Activated naive CD8-positive, alpha-beta T cell treated with anti-CD3 and anti-CD28 coated beads, Interleukin-2, amount 50 U/mL, for 24 hours (primary cell): ENCODE measurements around the gene HSD17B2.

Source experiments
- ATAC-seq: fragments of 150-1000 bp; cut with Tn5 transposase; one replicate; pipeline ENCODE4 v1.10.0; 2021
- DNase-seq: peaks from one replicate; pipeline ENCODE4 v3.0.0; 2021
- H3K27ac Mint-ChIP-seq: one replicate; pipeline ENCODE4 v1.8.0; 2021; ENCODE audit warnings: mild to moderate bottlenecking, mixed read lengths
- H3K27me3 Mint-ChIP-seq: one replicate; pipeline ENCODE4 v1.8.0; 2021; ENCODE audit warnings: mixed read lengths
- H3K36me3 Mint-ChIP-seq: one replicate; pipeline ENCODE4 v1.8.0; 2021; ENCODE audit warnings: low read depth, mixed read lengths
- H3K4me1 Mint-ChIP-seq: one replicate; pipeline ENCODE4 v1.8.0; 2021; ENCODE audit warnings: mixed read lengths
- H3K4me3 Mint-ChIP-seq: one replicate; pipeline ENCODE4 v1.8.0; 2021; ENCODE audit warnings: mild to moderate bottlenecking, moderate library complexity, mixed read lengths
- H3K9me3 Mint-ChIP-seq: one replicate; pipeline ENCODE4 v1.8.0; 2021; ENCODE audit warnings: mixed read lengths

HSD17B2 gene

DNA sequence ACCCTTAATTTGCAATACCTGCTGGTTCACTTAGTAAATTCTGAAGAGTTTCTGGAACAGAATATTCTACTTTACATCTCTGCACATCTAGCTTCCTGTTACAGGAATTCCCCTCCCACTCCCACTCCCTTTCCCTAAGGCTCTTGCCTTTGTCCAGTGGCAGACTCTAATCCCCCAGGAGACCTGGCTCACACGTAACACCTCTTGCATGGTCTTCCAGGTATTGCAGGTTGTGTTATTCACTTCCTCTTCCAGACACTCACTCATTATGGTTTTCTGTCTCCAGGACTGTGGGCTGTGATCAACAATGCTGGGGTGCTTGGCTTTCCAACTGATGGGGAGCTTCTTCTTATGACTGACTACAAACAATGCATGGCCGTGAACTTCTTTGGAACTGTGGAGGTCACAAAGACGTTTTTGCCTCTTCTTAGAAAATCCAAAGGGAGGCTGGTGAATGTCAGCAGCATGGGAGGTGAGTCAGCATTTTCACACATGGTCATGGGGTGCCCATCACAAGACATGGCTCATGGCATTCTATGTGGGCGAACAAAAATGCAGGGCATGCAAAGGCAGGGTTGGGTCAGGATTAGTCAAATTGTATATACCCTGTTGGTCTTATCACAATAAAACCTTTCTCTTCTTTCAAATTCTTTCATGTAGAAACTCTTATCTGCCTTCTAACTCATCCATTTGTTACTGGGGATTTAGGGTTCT, 35.8 kb downstream of the HSD17B2 start:
- H3K27me3 Mint-ChIP-seq, result peaks cover 29% of the 10 kb centered on the region
- DNase-seq, result no peak
- H3K4me1 Mint-ChIP-seq, result peaks cover 6% of the 10 kb centered on the region
- H3K36me3 Mint-ChIP-seq, result no peaks in the 10 kb centered on the region
- H3K9me3 Mint-ChIP-seq, result peaks cover 10% of the 10 kb centered on the region
- ATAC-seq, result no peak
- H3K4me3 Mint-ChIP-seq, result no peak overlapping the region
- H3K27ac Mint-ChIP-seq, result no peak overlapping the region

DNA sequence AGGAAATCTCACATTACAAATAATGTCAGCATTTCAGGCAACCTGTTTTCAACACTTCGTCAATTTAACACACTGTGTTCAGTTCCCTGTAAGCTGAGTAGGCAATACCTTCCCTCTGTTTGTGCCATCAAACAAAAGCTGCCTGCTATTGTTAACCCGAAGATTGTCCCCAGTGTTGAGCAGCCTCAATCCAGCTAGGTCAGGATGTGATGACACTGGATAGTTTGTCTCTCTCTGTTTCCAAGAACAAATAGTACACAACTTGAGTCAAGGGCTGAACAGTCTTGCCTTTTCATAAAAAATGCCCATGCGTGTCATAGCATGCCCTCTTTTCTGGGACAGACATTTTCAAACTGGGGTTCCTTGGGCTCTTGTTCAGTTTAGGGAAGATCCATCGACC, 36.4 kb downstream of the HSD17B2 start:
- ATAC-seq (no peak), DNase-seq (no peak)
- Mint-ChIP-seq H3K4me3 (no peak overlapping the region), H3K27ac (no peak overlapping the region), H3K36me3 (no peaks in the 10 kb centered on the region), H3K4me1 (peaks cover 6% of the 10 kb centered on the region), H3K27me3 (peaks cover 29% of the 10 kb centered on the region), H3K9me3 (peaks cover 10% of the 10 kb centered on the region)

DNA sequence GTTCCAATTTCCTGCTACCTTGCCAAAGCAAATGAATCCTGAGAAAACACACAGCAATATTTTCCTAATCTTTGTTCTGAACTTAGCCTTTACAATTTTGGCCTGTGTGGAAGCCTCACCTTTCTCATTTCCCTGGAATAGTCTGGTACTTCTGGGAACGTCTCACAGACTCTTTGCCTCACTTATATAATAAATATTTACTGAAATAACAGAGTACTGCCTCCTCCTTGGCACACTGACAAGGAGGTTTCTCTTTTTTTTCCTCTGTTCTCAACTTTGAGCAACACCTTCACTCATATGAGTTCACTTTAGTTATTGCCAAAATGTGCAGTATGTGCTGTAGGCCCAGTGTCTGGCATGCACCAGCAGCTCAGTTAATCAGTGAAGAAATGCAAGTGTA, 37.3 kb downstream of the HSD17B2 start:
- Mint-ChIP-seq H3K27me3 (peaks cover 31% of the 10 kb centered on the region), H3K27ac (no peak overlapping the region), H3K36me3 (no peaks in the 10 kb centered on the region), H3K4me3 (no peak overlapping the region), H3K9me3 (peaks cover 10% of the 10 kb centered on the region), H3K4me1 (peaks cover 6% of the 10 kb centered on the region)
- ATAC-seq (no peak), DNase-seq (no peak)

DNA sequence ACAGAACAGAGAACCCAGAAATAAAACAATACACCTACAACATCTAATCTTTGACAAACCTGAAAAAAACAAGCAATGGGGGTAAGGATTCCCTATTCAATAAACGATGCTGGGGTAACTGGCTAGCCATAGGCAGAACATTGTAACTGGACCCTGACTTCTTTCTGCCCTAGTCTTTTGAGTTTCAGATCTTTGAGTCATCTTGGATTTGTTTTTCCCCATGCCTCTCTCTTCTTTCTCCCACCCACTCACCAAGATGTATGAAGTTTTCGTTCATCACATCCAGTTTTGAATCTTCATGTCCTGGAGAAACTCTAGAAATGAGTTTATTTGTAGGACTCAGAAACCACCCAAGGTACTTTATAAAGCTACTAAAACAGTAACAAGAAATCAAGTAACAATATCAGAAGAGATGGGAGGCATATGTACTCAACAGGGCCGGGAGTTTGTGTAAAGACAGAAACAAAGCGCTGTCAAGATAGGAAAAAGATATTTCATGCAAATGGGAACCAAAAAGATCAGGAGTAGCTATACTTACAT, 39.0 kb downstream of the HSD17B2 start:
- Mint-ChIP-seq H3K4me1 (peaks cover 6% of the 10 kb centered on the region), H3K4me3 (no peak overlapping the region), H3K9me3 (peaks cover 16% of the 10 kb centered on the region), H3K36me3 (no peaks in the 10 kb centered on the region), H3K27me3 (peaks cover 31% of the 10 kb centered on the region), H3K27ac (no peak overlapping the region)
- DNase-seq, result no peak
- ATAC-seq, result no peak

DNA sequence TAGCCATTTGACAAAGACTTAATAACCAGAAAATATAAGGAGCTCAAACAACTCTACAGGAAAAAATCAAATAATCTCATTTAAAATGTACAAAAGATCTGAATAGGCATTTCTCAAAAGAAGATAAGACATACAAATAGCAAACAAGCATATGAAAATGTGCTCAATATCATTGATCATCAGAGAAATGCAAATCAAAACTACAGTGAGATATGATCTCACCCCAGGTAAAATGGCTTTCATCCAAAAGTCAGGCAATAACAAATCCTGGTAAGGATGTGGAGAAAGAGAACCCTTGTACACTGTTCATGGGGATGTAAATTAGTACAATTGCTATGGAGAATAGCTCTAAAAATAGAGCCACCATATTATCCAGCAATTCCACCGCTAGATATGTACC, 43.1 kb downstream of the HSD17B2 start:
- H3K9me3 Mint-ChIP-seq, result peaks cover 16% of the 10 kb centered on the region
- no peak overlapping the region for H3K27ac Mint-ChIP-seq
- H3K4me1 Mint-ChIP-seq, result peaks cover 12% of the 10 kb centered on the region
- ATAC-seq (no peak), DNase-seq (no peak)
- no peak overlapping the region for H3K4me3 Mint-ChIP-seq
- peaks cover 26% of the 10 kb centered on the region for H3K27me3 Mint-ChIP-seq
- H3K36me3 Mint-ChIP-seq, result no peaks in the 10 kb centered on the region

DNA sequence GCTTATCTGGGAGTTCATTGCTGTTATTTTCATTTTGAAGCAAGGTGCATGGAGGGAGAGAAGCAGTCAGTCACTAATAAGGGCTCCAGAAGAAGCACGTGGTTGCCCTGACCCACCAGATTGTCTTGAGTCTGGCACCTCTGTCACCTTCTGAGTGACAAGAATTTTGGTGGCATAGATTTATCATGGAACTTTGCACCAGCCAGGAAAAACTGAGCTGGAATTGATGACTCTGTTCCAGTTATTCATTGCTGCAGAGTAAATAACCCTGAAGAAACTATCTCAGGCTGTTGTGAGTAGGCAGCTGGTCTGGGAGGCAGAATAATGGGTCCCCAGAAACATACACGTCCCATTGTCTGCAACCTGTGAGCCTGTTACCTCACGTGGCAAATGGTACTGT, 44.8 kb downstream of the HSD17B2 start:
- H3K9me3 Mint-ChIP-seq, result peaks cover 11% of the 10 kb centered on the region
- ATAC-seq (no peak), DNase-seq (no peak)
- no peak overlapping the region for H3K4me3 Mint-ChIP-seq
- H3K27me3 Mint-ChIP-seq, result peaks cover 24% of the 10 kb centered on the region
- H3K36me3 Mint-ChIP-seq, result no peaks in the 10 kb centered on the region
- no peak overlapping the region for H3K27ac Mint-ChIP-seq
- H3K4me1 Mint-ChIP-seq, result peaks cover 6% of the 10 kb centered on the region

DNA sequence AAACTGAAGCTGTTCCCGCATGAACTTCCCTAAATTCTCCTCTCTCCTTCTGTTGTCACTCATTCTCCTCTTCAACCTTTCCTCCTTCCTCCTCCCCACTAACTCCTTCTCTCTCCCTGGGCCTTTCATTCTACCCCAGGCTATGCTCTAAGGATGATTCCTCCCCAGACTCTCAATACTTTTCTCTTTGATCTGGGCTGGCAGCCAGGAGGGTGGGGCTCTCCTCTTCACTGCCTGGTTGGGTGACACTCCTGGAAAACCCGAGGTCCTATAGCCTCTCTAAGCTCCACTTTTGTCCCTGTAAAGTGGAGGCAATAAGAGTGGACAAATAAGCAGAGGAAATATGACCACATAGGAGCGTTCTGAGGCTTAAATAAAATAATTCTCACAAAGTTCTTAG, 46.2 kb downstream of the HSD17B2 start:
- Mint-ChIP-seq H3K9me3 (peaks cover 7% of the 10 kb centered on the region), H3K27me3 (peaks cover 23% of the 10 kb centered on the region), H3K36me3 (no peaks in the 10 kb centered on the region), H3K4me1 (peaks cover 6% of the 10 kb centered on the region), H3K27ac (no peak overlapping the region), H3K4me3 (no peak overlapping the region)
- ATAC-seq (no peak), DNase-seq (no peak)

DNA sequence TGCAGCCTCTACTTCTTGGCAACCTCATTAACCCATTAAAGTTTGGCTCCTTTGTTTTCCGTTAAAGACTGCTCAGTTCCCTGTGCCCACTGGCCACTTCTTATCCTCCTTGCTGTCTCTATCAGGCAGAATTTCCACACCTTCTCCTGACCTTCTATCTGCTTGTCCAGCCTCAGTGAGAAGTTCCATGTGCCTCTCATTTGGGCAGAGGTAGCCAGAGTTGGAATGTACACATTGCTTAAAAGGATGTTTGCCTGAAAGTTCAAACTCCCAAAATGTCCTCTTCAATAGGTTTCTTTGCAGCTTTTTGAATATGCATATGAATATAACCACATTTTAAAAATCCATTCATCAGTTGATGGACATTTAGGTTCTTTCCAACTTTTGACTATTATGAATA, 47.0 kb downstream of the HSD17B2 start:
- Mint-ChIP-seq H3K27ac (no peak overlapping the region), H3K4me3 (no peak overlapping the region), H3K27me3 (peaks cover 22% of the 10 kb centered on the region), H3K4me1 (peaks cover 6% of the 10 kb centered on the region), H3K36me3 (no peaks in the 10 kb centered on the region), H3K9me3 (peaks cover 7% of the 10 kb centered on the region)
- ATAC-seq, result no peak
- DNase-seq, result no peak

DNA sequence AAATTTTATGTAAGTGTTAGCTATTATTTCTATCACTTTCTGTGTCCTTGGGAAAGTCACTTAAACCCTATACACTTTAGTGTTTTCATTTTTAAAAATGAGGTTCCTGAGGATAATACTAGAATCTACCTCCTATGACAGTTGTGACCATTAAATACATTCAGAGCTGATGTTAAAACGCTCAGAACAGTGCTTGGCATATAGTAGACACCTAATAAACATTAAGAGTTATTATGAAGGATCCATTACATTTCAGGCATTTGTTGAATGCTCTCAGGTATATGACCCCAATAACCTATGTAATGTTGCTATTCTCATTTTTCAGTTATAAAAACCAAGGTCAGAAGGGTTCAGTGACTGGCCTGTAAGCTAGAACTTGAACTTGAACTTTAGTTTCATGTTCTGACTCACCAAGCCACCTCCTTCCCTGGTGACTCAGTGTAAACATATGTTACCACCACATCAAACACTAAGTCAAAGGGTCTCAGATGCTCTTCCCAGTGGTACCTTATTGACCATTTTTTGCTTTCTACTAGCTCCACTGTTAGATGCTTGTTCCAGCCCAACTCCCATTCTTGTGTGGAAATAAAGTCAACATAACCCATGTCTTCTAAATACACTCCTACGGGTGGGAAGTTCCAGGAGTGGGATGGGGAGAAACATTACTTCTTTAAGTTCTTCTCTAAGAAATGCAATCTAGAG, 47.6 kb downstream of the HSD17B2 start:
- no peak overlapping the region for H3K4me3 Mint-ChIP-seq
- ATAC-seq (peak; percentile 99), DNase-seq (no peak)
- H3K4me1 Mint-ChIP-seq, result peaks cover 6% of the 10 kb centered on the region
- peaks cover 7% of the 10 kb centered on the region for H3K9me3 Mint-ChIP-seq
- no peaks in the 10 kb centered on the region for H3K36me3 Mint-ChIP-seq
- no peak overlapping the region for H3K27ac Mint-ChIP-seq
- peaks cover 21% of the 10 kb centered on the region for H3K27me3 Mint-ChIP-seq

DNA sequence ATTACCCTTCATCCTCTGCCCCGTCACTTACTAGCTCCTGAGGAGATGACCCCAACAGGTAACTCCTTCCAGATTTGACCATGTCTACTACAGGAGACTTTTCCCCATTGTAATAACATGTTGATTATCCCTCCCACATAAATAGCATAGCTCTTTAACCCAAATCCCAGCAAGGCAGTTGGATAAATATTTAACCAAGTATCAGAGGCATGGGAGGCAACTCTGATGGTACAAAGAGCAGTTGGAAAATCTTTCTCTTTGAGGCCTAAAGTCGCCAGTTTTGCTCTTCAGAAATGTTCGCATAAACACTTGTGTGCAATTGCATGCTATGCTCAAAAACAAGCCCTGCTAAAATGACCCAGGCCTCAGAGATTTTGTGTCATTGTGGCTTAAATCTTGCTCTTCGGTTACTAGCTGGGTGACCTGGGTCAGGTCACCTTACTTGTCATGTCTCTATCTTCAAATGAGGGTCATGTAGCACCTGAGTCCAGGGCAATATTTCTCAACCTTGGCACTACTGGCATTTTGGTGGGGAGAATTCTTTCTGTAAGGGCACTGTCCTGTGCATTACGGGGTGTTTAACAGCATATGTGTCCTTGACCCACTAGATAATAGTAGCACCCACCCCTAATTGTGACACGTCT, 48.8 kb downstream of the HSD17B2 start:
- no peaks in the 10 kb centered on the region for H3K36me3 Mint-ChIP-seq
- DNase-seq (no peak), ATAC-seq (no peak)
- no peak overlapping the region for H3K4me3 Mint-ChIP-seq
- peaks cover 6% of the 10 kb centered on the region for H3K4me1 Mint-ChIP-seq
- H3K9me3 Mint-ChIP-seq, result no peaks in the 10 kb centered on the region
- peaks cover 21% of the 10 kb centered on the region for H3K27me3 Mint-ChIP-seq
- H3K27ac Mint-ChIP-seq, result no peak overlapping the region

DNA sequence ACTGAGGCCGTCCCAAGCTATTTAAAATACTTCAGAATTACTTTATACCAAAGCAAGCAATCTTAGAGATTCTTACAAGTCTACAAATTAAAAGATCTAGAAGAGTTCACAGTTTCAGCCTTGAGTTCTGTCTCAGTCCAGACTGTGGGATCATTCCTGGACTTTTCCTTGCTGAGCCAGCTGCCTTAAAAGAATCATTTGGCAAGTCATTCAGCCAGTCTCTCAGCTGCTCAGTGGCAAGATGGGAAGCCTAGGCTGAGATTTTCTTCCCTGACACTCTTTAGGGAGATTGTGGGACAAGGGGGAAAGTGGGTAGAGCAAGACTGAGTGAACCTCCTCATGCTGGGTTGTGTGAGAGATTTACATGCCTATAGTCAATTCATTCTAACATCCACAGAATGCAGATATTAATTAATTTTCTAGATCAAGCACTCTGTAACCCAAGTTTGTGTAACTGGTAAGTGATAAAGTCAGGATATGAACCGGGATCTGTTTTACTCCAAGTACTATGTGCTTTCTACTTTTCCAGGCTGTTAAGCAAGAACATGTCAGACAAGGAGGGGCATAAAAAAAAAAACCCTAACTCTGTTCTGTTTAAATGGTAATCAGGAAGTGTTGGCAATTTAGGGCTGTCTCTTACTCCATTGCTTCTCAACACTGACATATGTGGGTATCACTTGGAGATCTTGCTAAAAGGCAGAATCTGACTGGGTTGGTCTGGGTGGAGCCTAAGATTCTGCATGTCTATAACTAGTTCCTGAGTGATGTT, 50.1 kb downstream of the HSD17B2 start:
- no peaks in the 10 kb centered on the region for H3K36me3 Mint-ChIP-seq
- H3K4me1 Mint-ChIP-seq, result peaks cover 6% of the 10 kb centered on the region
- no peak overlapping the region for H3K4me3 Mint-ChIP-seq
- no peaks in the 10 kb centered on the region for H3K9me3 Mint-ChIP-seq
- H3K27ac Mint-ChIP-seq, result no peak overlapping the region
- ATAC-seq, result no peak
- DNase-seq, result no peak
- H3K27me3 Mint-ChIP-seq, result peaks cover 14% of the 10 kb centered on the region

DNA sequence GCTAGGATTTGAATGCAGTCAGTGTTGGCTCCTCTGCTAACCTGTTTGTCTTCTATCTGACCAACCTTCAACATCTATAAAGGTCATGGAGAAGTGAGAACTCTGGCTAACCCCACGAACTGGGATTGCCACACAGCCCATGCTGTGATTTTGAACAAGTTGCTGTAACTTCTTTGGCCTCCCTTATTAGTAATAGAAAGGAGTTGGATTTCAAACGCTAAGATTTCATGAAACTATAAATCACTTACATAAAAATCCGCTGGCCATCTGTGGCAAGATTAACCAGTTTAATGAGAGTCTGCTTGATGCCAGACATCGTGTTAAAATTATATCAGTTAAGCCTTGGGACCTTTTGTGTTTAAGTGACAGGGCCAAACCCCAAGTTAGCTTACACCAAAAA, 53.4 kb downstream of the HSD17B2 start:
- Mint-ChIP-seq H3K4me1 (no peaks in the 10 kb centered on the region), H3K27me3 (peaks cover 6% of the 10 kb centered on the region), H3K36me3 (no peaks in the 10 kb centered on the region)

DNA sequence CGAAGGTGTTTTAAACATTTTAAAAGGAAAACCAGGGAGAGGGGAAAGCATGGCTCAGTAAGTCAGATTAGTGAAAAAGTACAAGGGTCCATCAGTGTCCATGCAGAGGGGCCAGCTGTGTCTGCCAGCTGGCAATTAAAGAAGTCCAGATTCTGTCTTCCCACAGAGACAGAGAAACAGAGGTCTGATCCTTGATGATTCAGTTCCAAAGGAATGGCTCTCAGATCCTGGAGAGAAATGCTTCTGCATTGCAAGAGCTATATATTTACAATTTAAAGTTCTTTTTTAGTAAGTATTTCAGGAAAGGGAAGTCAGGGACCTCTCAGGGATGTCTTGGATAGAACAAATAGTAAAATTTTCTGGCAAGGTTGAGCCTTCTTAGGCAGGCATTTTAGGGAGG, 56.2 kb downstream of the HSD17B2 start:
- DNase-seq, result no peak
- Mint-ChIP-seq H3K36me3 (no peaks in the 10 kb centered on the region), H3K27ac (no peak overlapping the region), H3K4me3 (no peak overlapping the region), H3K4me1 (no peaks in the 10 kb centered on the region), H3K27me3 (no peaks in the 10 kb centered on the region), H3K9me3 (no peaks in the 10 kb centered on the region)
- ATAC-seq, result no peak

More for the DNA sequence above, 53.4 kb downstream of the HSD17B2 start:
- no peaks in the 10 kb centered on the region for H3K9me3 Mint-ChIP-seq
- ATAC-seq (no peak), DNase-seq (no peak)
- no peak overlapping the region for H3K27ac Mint-ChIP-seq
- H3K4me3 Mint-ChIP-seq, result no peak overlapping the region

DNA sequence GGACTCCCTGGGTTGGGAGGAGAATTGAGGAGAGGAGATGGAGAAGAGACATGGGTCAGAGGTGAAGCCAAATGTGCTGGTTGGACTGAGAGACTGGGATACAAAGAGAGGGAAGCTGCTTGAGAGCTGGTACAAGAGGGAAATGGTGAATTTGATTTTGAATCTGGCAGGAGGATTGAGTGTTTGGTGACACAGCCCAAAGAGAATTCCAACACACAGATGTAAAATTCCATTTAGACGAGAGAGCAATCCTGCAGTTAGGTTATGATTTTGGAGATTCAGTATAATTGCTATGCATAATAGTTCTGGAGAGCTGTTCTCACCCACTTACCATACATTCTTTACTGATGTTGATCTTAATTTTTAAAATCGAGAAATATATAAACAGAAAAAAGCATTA, 57.7 kb downstream of the HSD17B2 start:
- Mint-ChIP-seq H3K27me3 (no peaks in the 10 kb centered on the region), H3K27ac (no peak overlapping the region), H3K4me3 (no peak overlapping the region), H3K36me3 (no peaks in the 10 kb centered on the region), H3K4me1 (no peaks in the 10 kb centered on the region), H3K9me3 (no peaks in the 10 kb centered on the region)
- no peak for DNase-seq
- ATAC-seq, result no peak
